HPDE6-E6E7 (cell line): Measurements from ENCODE around the gene RYR1.

Experiments
- DNase-seq: peaks from one replicate; pipeline ENCODE4 v3.0.0; 2011; ENCODE audit warnings: missing footprints; ENCODE audit errors: extremely low spot score

Gene RYR1

GRCh38 chr19:38433268-38433733 lies at the start of gene RYR1:
TSS of gene RYR1 (plus strand) at chr19:38433691. CDS start at chr19:38433830, 139 bp downstream.
- DNase-seq = peak; percentile 51

- no peak for DNase-seq
These were observed 49.7 kb upstream of the RYR1 start for GRCh38 chr19:38383743-38384142.

- no peak for DNase-seq
These were observed 49.1 kb upstream of the RYR1 start for GRCh38 chr19:38384209-38385027.

- DNase-seq = no peak
These were observed 48.3 kb upstream of the RYR1 start for GRCh38 chr19:38385057-38385803.

- no peak for DNase-seq
These were observed 47.7 kb upstream of the RYR1 start for GRCh38 chr19:38385804-38386257.

GRCh38 chr19:38386300-38386970 lies 47.1 kb upstream of the RYR1 start:
- DNase-seq = no peak

GRCh38 chr19:38386971-38387549 lies 46.4 kb upstream of the RYR1 start:
- no peak for DNase-seq

GRCh38 chr19:38387550-38388348 lies 45.7 kb upstream of the RYR1 start, which contains the start of gene GGN:
TSS of gene GGN (minus strand) at chr19:38388034. CDS start at chr19:38387261, 773 bp downstream.
- peak; percentile 97 for DNase-seq

- DNase-seq = peak; percentile 51
These were observed 45.0 kb upstream of the RYR1 start, which contains the start of gene SPRED3 for GRCh38 chr19:38388349-38389100. TSS of gene SPRED3 (plus strand) at chr19:38388697. CDS start at chr19:38390303, 1,606 bp downstream.

- DNase-seq = peak; percentile 73
These were observed 44.2 kb upstream of the RYR1 start for GRCh38 chr19:38389101-38389925.

- DNase-seq = no peak
These were observed 43.2 kb upstream of the RYR1 start for GRCh38 chr19:38389957-38390924.

- no peak for DNase-seq
These were observed 41.5 kb upstream of the RYR1 start for GRCh38 chr19:38391911-38392464.

GRCh38 chr19:38392707-38393308 lies 40.7 kb upstream of the RYR1 start:
- DNase-seq = no peak

- DNase-seq = no peak
These were observed 39.0 kb upstream of the RYR1 start for GRCh38 chr19:38394488-38394887.

- no peak for DNase-seq
These were observed 37.9 kb upstream of the RYR1 start for GRCh38 chr19:38395381-38396114.

- DNase-seq = no peak
These were observed 34.4 kb upstream of the RYR1 start for GRCh38 chr19:38399081-38399480.
